ENCODE measurements around the gene ZAR1L. TPM values are rescaled to one million over a fixed set of nuclear protein-coding genes. Genes with fewer than 3 reads are reported as not detected.

ZAR1L gene
- total and polyA plus RNA-seq, 2 of the 4 experiments (the other 2 are of a cell fraction) = not detected

GRCh38 chr13:32255724-32256109, 59.4 kb downstream of the ZAR1L start:
- no peak overlapping the region for H2BK5ac ChIP-seq (ENCODE audit: low read depth, low read length, poor library complexity, severe bottlenecking)
- H3K14ac ChIP-seq (replicated peaks; ENCODE audit: low read depth, low read length) = no peak overlapping the region
- H4K8ac ChIP-seq (ENCODE audit: low read depth in 2 of 2, low read length in 2 of 2) = no peak overlapping the region
- H3K9me1 ChIP-seq (ENCODE audit: insufficient read depth, low read length) = 0 out of 2 replicates have a peak, but pooled peaks cover 3% of the 10 kb centered on the region
- no peak overlapping the region for H2AK5ac ChIP-seq (ENCODE audit: low read depth, low read length)
- peaks cover 3% of the 10 kb centered on the region for H3K4me1 ChIP-seq (ENCODE audit: control insufficient read depth, insufficient read depth, low read length)
- ATAC-seq (ENCODE audit: low read depth) = no peak
- no peak overlapping the region for H3K27ac ChIP-seq (ENCODE audit: insufficient read depth, low read length)
- H3K56ac ChIP-seq (ENCODE audit: extremely low read depth, insufficient read depth, low read length) = no peak overlapping the region
- H3K23ac ChIP-seq (ENCODE audit: low read depth, low read length) = no peak overlapping the region
- intact Hi-C loops (cut with micrococcal nuclease) (no loop called here), dilution Hi-C loops (cut with HindIII; ENCODE audit: low sequenced_read_pairs, unreplicated experiment) (no loop called here), in situ Hi-C loops (cut with MboI; ENCODE audit: low sequenced_read_pairs) (no loop called here)
- H3K18ac ChIP-seq (ENCODE audit: low read depth, low read length) = no peak overlapping the region
- no CpG with 5 or more reads among the region's 6 CpGs for WGBS, 2 experiments (ENCODE audit: extremely low coverage in 2 of 2, insufficient read length in 1 of 2)
- H3K27me3 ChIP-seq (ENCODE audit: control insufficient read depth, insufficient read depth, low read length) = no peaks in the 10 kb centered on the region
- no peak overlapping the region for H2AK9ac ChIP-seq (replicated peaks; ENCODE audit: low read depth, low read length, poor library complexity)
- DNase-seq = peak; percentile 76
- no peak overlapping the region for H2BK20ac ChIP-seq (ENCODE audit: low read depth, low read length)
- POLR2A ChIA-PET (ENCODE audit: unreplicated experiment) = no interaction called here
- H2AFZ ChIP-seq (replicated peaks; ENCODE audit: low read length, poor library complexity) = no peak overlapping the region
- CTCF ChIA-PET = interaction anchor here (0.6 to 3.0 kb wide), 2 partner anchors 9 to 1900 kb away, joined by 5 to 14 read pairs; no protein-coding TSS in a partner anchor
- H3K9ac ChIP-seq (ENCODE audit: low read depth, low read length) = no peak overlapping the region
- H4K5ac ChIP-seq (ENCODE audit: low read depth, low read length) = no peak overlapping the region
- H2BK120ac ChIP-seq (ENCODE audit: low read depth, low read length) = no peak overlapping the region
- no peak overlapping the region for H3K4me2 ChIP-seq (ENCODE audit: low read depth, low read length)
- peak; percentile 77 for TF ChIP-seq CEBPB (IDR thresholded peaks at IDR 0.05; ENCODE audit: low read depth, low read length)
- no peak for TF ChIP-seq RCOR1 (IDR thresholded peaks at IDR 0.05; ENCODE audit: insufficient replicate concordance, low read length)
- no peak for TF ChIP-seq MXI1 (IDR thresholded peaks at IDR 0.05; ENCODE audit: borderline replicate concordance, low read depth, low read length)
- no peak overlapping the region for H4K91ac ChIP-seq (ENCODE audit: insufficient read depth, low read depth, low read length)
- no peak overlapping the region for H3K4ac ChIP-seq (ENCODE audit: low read depth, low read length)
- no TSS peak for BruUV-seq (replicated peaks)
- H3K36me3 ChIP-seq (ENCODE audit: control insufficient read depth, insufficient read depth, low read length) = peaks cover 6% of the 10 kb centered on the region
- no peak overlapping the region for H3K4me3 ChIP-seq (ENCODE audit: insufficient read depth, low read depth, low read length)
- H4K20me1 ChIP-seq (ENCODE audit: insufficient read depth, low read length) = no peaks in the 10 kb centered on the region
- no peak overlapping the region for H2BK15ac ChIP-seq (ENCODE audit: low read depth, low read length)
- no peaks in the 10 kb centered on the region for H3K79me1 ChIP-seq (ENCODE audit: low read depth in 1 of 2, low read length in 2 of 2)
- no peaks in the 10 kb centered on the region for H3K9me3 ChIP-seq (ENCODE audit: control insufficient read depth, insufficient read depth, low read length)
